Measurements from ENCODE around the gene RPS6KC1. TPM values are rescaled to one million over a fixed set of nuclear protein-coding genes. Genes with fewer than 3 reads are reported as not detected.

Gene RPS6KC1
- total RNA-seq, 1 donor: 35.1 TPM

DNA sequence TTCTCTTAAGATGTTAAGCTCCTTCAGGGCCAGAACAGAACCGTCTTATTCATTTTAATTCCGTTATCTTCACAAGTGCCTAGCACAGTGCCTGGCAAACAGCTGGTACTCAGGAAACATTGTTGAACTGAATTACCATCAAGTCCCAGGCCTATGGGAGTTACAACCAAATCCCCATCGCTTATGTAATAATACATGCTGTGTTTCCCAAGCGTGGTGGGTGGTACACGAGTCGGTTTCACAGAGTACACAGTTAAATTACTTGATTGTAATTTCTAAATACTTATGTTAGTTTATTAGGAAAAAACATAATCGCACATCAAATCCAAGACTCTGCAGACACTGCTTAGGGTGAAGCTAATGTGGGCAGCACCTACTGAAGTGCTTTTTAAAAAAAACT, 36.4 kb upstream of the RPS6KC1 start:
- Histone ChIP-seq H3K4me2 (ENCODE audit: insufficient read depth, low read length) (peak overlapping the region; percentile 83), H3K27me3 (ENCODE audit: insufficient read depth, low read length) (no peaks in the 10 kb centered on the region), H3K4me3 (ENCODE audit: insufficient read depth, low read length) (peak overlapping the region; percentile 91), H3K4me1 (ENCODE audit: insufficient read depth, low read length) (peaks cover 10% of the 10 kb centered on the region), H4K20me1 (ENCODE audit: insufficient read depth, low read length) (no peaks in the 10 kb centered on the region), H3K79me2 (ENCODE audit: insufficient read depth, low read length) (peaks cover 50% of the 10 kb centered on the region), H3K36me3 (ENCODE audit: insufficient read depth, low read length) (peaks cover 18% of the 10 kb centered on the region), H3K9me3 (ENCODE audit: low read depth, low read length) (no peaks in the 10 kb centered on the region), H2AFZ (ENCODE audit: low read length) (peak overlapping the region; percentile 100), H3K27ac (ENCODE audit: low read depth, low read length) (peak overlapping the region; percentile 72)
- DNase-seq (ENCODE audit: insufficient read length, low spot score, missing footprints): no peak
- TF ChIP-seq, protein P1, sequence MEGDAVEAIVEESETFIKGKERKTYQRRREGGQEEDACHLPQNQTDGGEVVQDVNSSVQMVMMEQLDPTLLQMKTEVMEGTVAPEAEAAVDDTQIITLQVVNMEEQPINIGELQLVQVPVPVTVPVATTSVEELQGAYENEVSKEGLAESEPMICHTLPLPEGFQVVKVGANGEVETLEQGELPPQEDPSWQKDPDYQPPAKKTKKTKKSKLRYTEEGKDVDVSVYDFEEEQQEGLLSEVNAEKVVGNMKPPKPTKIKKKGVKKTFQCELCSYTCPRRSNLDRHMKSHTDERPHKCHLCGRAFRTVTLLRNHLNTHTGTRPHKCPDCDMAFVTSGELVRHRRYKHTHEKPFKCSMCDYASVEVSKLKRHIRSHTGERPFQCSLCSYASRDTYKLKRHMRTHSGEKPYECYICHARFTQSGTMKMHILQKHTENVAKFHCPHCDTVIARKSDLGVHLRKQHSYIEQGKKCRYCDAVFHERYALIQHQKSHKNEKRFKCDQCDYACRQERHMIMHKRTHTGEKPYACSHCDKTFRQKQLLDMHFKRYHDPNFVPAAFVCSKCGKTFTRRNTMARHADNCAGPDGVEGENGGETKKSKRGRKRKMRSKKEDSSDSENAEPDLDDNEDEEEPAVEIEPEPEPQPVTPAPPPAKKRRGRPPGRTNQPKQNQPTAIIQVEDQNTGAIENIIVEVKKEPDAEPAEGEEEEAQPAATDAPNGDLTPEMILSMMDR (IDR thresholded peaks at IDR 0.05; ENCODE audit: extremely low read depth, low read depth, low read length): no peak

DNA sequence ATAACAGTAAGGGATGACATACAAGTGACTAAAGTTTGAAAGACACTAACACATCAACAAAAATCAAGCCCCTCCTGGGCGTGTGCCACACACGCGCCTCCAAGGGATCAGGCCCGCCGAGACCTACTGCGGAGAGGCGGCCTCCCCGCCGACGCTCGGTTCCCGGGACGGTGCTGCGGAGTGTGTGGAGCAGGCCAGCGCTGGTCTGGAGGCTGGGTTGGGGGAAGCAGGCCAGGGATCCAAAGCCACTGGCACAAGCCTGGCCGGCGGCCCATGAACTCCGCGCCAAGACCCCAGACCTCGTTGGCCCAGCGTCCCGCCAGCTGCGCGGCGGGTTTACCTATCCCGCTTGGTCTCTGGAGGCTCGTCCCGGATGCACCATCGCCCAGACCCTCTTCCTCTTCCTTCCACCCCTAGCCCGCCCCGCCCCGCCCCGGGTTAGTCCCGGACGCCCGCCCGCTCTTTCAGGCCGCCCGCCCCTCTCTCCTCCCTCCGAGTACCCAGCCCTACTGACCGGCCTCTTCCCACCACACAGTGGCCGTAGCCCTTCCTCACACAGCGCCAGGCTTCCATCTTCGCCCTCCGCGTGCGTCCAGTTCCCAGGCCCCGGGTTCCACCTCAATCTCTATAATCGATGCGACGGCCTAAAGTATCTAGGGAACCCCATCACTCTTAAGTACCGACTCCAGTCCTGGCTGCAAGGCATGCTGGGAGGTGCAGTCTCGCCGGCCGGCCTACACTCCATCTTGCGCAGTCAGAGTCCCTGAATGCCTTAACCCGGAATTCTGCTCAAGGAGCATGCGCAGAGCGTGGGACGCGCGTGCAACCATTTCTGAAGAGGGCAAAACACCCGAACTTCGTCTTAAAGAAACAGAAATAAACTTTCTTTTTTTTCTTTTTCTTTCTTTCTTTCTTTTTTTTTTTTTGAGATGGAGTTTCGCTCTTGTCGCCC, 35.7 kb upstream of the RPS6KC1 start, which contains the start of gene ANGEL2:
TSS of gene ANGEL2 (minus strand) at position 769 of the 952 bp plus-strand sequence. CDS start at position 573, 196 bp downstream.
- no peaks in the 10 kb centered on the region for H3K27me3 ChIP-seq (ENCODE audit: insufficient read depth, low read length)
- peak within 1 kb of the TSS; percentile 72 for H3K27ac ChIP-seq (ENCODE audit: low read depth, low read length)
- H3K4me2 ChIP-seq (ENCODE audit: insufficient read depth, low read length): peak within 1 kb of the TSS; percentile 83
- TF ChIP-seq, protein P1 (IDR thresholded peaks at IDR 0.05; ENCODE audit: extremely low read depth, low read depth, low read length): no peak
- peak within 1 kb of the TSS; percentile 91 for H3K4me3 ChIP-seq (ENCODE audit: insufficient read depth, low read length)
- no peaks in the 10 kb centered on the region for H4K20me1 ChIP-seq (ENCODE audit: insufficient read depth, low read length)
- peak within 1 kb of the TSS; percentile 100 for H2AFZ ChIP-seq (ENCODE audit: low read length)
- DNase-seq (ENCODE audit: insufficient read length, low spot score, missing footprints): peak; percentile 93
- peaks cover 48% of the 10 kb centered on the region for H3K79me2 ChIP-seq (ENCODE audit: insufficient read depth, low read length)
- H3K36me3 ChIP-seq (ENCODE audit: insufficient read depth, low read length): peaks cover 18% of the 10 kb centered on the region
- H3K4me1 ChIP-seq (ENCODE audit: insufficient read depth, low read length): peaks cover 10% of the 10 kb centered on the region
- no peaks in the 10 kb centered on the region for H3K9me3 ChIP-seq (ENCODE audit: low read depth, low read length)

DNA sequence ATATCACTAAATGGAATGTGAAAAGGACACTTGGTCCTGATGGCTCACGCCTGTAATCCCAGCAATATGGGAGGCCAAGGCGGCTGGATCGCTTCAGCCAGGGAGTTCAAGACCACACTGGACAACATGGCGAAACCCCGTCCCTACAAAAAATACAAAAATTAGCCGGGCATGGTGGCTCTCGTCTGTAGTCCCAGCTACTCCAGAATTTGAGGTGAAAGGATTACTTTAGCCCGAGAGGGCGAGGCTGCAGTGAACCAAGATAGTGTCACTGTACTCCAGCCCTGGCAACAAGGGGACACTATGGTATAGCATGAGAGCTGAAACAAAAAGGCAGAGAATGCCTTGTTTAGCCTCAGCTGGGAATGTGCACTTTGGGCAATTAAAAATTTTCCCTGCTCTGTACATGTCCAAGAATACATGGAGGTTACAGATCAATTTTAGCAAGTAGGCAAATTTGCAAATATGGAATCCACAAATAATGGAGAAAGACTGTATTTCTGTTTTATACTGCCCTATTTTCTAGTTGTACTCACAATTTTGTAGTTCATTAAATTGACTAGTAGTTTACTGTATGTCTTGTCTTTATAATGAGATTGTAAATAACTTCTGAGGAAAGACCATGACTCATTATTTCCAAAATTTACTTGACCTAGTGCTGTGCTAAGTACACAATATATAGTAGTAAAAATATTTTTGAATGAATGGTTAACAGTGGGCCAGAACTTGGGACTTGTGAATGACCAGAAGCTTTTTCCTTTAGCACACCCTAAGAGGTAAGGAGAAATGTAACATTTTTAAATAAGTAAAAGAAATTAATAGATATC, 33.4 kb upstream of the RPS6KC1 start:
- Histone ChIP-seq H2AFZ (ENCODE audit: low read length) (no peak overlapping the region), H3K4me3 (ENCODE audit: insufficient read depth, low read length) (no peak overlapping the region), H3K79me2 (ENCODE audit: insufficient read depth, low read length) (peaks cover 25% of the 10 kb centered on the region), H3K27me3 (ENCODE audit: insufficient read depth, low read length) (no peaks in the 10 kb centered on the region), H3K4me2 (ENCODE audit: insufficient read depth, low read length) (no peak overlapping the region), H3K27ac (ENCODE audit: low read depth, low read length) (no peak overlapping the region), H4K20me1 (ENCODE audit: insufficient read depth, low read length) (no peaks in the 10 kb centered on the region), H3K4me1 (ENCODE audit: insufficient read depth, low read length) (peaks cover 10% of the 10 kb centered on the region), H3K9me3 (ENCODE audit: low read depth, low read length) (no peaks in the 10 kb centered on the region), H3K36me3 (ENCODE audit: insufficient read depth, low read length) (no peaks in the 10 kb centered on the region)
- TF ChIP-seq, protein P1 (IDR thresholded peaks at IDR 0.05; ENCODE audit: extremely low read depth, low read depth, low read length): no peak
- DNase-seq (ENCODE audit: insufficient read length, low spot score, missing footprints): peak; percentile 14

All from osteoblast (primary cell).